ACHN (cell line): ENCODE measurements around the gene PIK3C2G.
"Not testable (repeated sequence)": the region's sequence is repeated elsewhere in the genome, so short reads cannot be mapped to it uniquely, and the experiment has no call there.

Source experiments
- DNase-seq: peaks from one replicate; pipeline ENCODE4 v3.0.0-alpha.2; 2015
- in situ Hi-C: cut with HindIII; loops from 2 replicates; pipeline ENCODE4 v1.10.0; 2017; ENCODE audit warnings: low sequenced_read_pairs, low pct_ligation_motif_present, low pct_unique_long_range_greater_than_20kb

PIK3C2G gene

GRCh38 chr12:18483698-18484325 lies 222.5 kb downstream of the PIK3C2G start:
- in situ Hi-C loops = no loop called here

GRCh38 chr12:18486036-18486435 lies 224.7 kb downstream of the PIK3C2G start:
- in situ Hi-C loops = no loop called here

More at GRCh38 chr12:18483698-18484325, 222.5 kb downstream of the PIK3C2G start:
- DNase-seq = no peak

GRCh38 chr12:18487509-18487908 lies 226.2 kb downstream of the PIK3C2G start:
- no peak for DNase-seq
- in situ Hi-C loops = no loop called here

More at GRCh38 chr12:18486036-18486435, 224.7 kb downstream of the PIK3C2G start:
- no peak for DNase-seq

- in situ Hi-C loops = no loop called here
- DNase-seq = no peak
Observed at GRCh38 chr12:18492372-18493025, 231.2 kb downstream of the PIK3C2G start.

GRCh38 chr12:18496156-18496555 lies 234.8 kb downstream of the PIK3C2G start:
- no peak for DNase-seq

GRCh38 chr12:18500160-18500574 lies 238.8 kb downstream of the PIK3C2G start:
- DNase-seq, in situ Hi-C loops: not testable (repeated sequence)

More at GRCh38 chr12:18496156-18496555, 234.8 kb downstream of the PIK3C2G start:
- in situ Hi-C loops = no loop called here

- DNase-seq, in situ Hi-C loops: not testable (repeated sequence)
Observed at GRCh38 chr12:18500736-18501135, 239.4 kb downstream of the PIK3C2G start.

GRCh38 chr12:18502422-18502968 lies 241.2 kb downstream of the PIK3C2G start:
- in situ Hi-C loops = no loop called here
- DNase-seq = no peak

GRCh38 chr12:18521461-18521860 lies 260.1 kb downstream of the PIK3C2G start:
- DNase-seq = no peak
- in situ Hi-C loops = no loop called here

GRCh38 chr12:18522806-18523205 lies 261.5 kb downstream of the PIK3C2G start:
- in situ Hi-C loops = no loop called here
- no peak for DNase-seq

- in situ Hi-C loops, DNase-seq: not testable (repeated sequence)
Observed at GRCh38 chr12:18542497-18542896, 281.2 kb downstream of the PIK3C2G start.

GRCh38 chr12:18546399-18546798 lies 285.1 kb downstream of the PIK3C2G start:
- in situ Hi-C loops = no loop called here

GRCh38 chr12:18549598-18549997 lies 288.3 kb downstream of the PIK3C2G start:
- no peak for DNase-seq
- in situ Hi-C loops = no loop called here

More at GRCh38 chr12:18546399-18546798, 285.1 kb downstream of the PIK3C2G start:
- DNase-seq = no peak

- no peak for DNase-seq
- in situ Hi-C loops = no loop called here
Observed at GRCh38 chr12:18551106-18551505, 289.8 kb downstream of the PIK3C2G start.

- no peak for DNase-seq
- in situ Hi-C loops = no loop called here
Observed at GRCh38 chr12:18551701-18552100, 290.4 kb downstream of the PIK3C2G start.

- DNase-seq = no peak
- in situ Hi-C loops = no loop called here
Observed at GRCh38 chr12:18552829-18553228, 291.5 kb downstream of the PIK3C2G start.

GRCh38 chr12:18556161-18556560 lies 294.8 kb downstream of the PIK3C2G start:
- DNase-seq = no peak
- in situ Hi-C loops = no loop called here

GRCh38 chr12:18559242-18559641 lies 297.9 kb downstream of the PIK3C2G start:
- DNase-seq = no peak
- in situ Hi-C loops = no loop called here

GRCh38 chr12:18562531-18562930 lies 301.2 kb downstream of the PIK3C2G start:
- in situ Hi-C loops = no loop called here
- DNase-seq = no peak

GRCh38 chr12:18564306-18564705 lies 303.0 kb downstream of the PIK3C2G start:
- DNase-seq = no peak
- in situ Hi-C loops = no loop called here
